22Rv1 (cell line): ENCODE results near the gene MAP1LC3B.

ENCODE experiments used
- H3K27ac ChIP-seq: fragments of 450-650 bp; 2 replicates; pipeline ENCODE4 v1.5.1; 2017
- CTCF ChIP-seq: fragments of 450-650 bp; IDR thresholded peaks from 2 replicates; pipeline ENCODE4 v1.5.1; 2017; ENCODE audit warnings: mild to moderate bottlenecking
- ZFX ChIP-seq: fragments of 450-650 bp; IDR thresholded peaks from 2 replicates; pipeline ENCODE4 v1.6.1; 2017; ENCODE audit warnings: antibody characterized with exemption, borderline replicate concordance

The MAP1LC3B gene

GRCh38 chr16:87406495-87407088 lies 14.5 kb downstream of the MAP1LC3B start:
- no peak overlapping the region for H3K27ac ChIP-seq
- TF ChIP-seq CTCF, result no peak
- TF ChIP-seq ZFX, result no peak

DNA sequence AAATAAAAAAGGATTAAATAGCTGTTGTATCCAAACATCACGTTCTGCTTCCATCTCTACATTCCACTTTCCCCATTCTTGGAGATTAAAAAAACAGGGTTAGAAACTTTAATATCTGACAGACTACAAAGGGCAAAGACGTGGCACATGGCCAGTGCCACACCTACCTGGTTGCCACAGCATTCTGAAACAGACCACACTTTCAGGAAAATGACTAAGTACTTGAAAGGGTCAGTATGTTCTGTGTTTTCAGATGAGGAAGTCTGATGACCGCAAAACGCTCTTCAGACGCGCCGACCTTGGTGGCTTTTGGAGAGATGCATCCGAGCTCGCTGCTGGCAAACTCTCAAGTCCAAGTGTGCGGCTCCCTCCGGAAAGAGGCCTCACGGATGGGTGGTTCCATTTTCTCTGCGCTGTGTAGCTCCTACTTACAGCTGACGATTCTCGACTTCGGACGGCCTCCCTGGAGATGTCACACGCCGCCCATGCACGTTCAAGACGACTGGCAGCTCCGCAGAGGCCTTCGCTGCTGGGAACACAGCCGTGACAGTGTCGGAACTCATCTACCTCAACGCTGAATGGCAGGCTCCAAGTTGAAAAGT lies 15.5 kb downstream of the MAP1LC3B start:
- no peak overlapping the region for H3K27ac ChIP-seq
- TF ChIP-seq ZFX, result no peak

GRCh38 chr16:87409153-87409552 lies 17.0 kb downstream of the MAP1LC3B start:
- no peak for TF ChIP-seq CTCF
- TF ChIP-seq ZFX, result no peak
- H3K27ac ChIP-seq, result no peak overlapping the region

DNA sequence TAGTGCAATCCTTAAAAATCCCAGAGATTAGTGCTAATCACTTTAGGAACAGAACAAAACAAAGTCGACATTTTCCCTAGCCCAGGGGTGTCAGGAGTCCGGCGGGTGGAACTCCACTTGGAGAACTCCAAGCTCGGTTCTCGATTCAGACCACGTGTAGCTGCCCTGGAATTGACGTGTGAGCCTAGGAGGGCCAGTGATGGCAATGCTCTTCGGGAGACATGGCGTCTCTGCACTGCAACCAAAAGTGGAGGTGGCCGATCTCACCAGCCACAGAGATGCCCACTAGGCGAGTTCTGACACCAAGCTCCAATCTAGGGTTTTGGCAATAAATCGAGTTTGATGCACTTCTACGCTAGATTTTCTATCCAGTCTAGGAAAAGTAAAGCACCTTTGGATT lies 17.6 kb downstream of the MAP1LC3B start:
- no peak overlapping the region for H3K27ac ChIP-seq
- TF ChIP-seq CTCF (no peak), ZFX (no peak)

DNA sequence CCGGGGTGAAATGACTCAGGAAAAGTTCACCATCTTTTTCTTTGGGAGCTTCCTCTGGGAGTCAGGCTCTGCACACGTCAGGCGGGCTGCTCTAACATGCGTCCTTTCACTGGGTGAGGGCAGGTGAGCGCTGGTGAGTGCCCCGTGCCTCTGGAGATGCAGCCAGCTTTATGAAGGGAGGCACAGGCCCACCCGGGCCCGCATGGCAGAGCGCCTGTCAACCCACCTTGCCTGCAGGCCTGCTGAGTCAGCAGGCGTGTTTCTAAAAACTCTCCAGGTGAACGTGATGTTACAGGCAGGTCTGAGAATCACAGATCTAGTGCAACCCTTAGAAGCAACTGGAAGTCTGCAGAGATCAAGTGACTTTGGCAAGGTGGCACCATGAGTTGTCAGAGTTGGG lies 18.4 kb downstream of the MAP1LC3B start:
- TF ChIP-seq CTCF, result no peak
- no peak for TF ChIP-seq ZFX
- no peak overlapping the region for H3K27ac ChIP-seq

GRCh38 chr16:87410968-87411367 lies 18.8 kb downstream of the MAP1LC3B start:
- no peak for TF ChIP-seq ZFX
- peak; percentile 35; the same call in 1 of the 2 replicates for TF ChIP-seq CTCF
- H3K27ac ChIP-seq, result no peak overlapping the region

DNA sequence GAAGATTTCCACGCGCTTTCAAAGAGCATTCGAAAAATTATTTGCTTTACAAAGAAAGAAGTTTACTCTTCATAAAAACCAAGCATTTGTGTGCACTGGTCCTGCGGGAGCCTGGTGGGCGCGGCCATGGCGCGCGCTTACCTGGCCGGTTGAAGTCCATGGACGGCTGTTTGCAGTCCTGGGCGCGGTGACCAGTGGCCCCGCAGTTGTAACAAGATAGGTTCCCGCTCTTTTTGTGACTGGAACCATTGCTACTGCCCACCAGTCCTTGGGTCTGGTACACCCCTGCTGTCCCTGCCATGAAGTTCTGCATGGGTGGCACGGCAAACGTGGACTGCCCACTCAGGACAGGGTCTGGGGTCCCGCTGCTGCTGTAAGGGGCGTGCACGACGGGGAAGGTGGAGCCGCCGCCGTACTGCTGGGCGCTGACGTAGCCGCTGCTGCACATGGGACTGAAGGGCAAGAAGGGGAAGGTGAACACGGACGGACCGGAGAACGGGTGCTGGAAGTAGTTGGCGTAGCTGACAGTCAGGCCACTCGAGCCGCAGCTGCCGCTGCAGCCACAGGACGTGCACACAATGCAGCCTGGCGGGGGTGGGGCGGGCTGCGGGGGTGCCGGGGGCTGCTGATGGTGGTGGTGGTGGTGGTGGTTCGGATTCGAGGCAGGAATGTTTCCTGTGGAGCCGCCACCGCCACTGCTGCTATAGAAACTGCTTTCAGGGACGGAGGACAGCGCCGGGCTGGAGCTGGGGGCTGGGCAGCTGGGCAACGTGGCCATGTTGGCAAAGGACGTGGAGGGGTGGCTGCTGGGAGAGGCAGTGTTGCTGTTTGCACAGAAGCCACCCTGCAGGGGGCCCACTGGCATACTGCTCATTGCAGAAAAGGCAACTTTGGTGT lies 19.5 kb downstream of the MAP1LC3B start:
- TF ChIP-seq CTCF (no peak; the same call in 1 of the 2 replicates), ZFX (no peak)
- no peak overlapping the region for H3K27ac ChIP-seq
